ENCODE data around the gene TELO2.
"Not testable (repeated sequence)": the region's sequence is repeated elsewhere in the genome, so short reads cannot be mapped to it uniquely, and the experiment has no call there.

The TELO2 gene

DNA sequence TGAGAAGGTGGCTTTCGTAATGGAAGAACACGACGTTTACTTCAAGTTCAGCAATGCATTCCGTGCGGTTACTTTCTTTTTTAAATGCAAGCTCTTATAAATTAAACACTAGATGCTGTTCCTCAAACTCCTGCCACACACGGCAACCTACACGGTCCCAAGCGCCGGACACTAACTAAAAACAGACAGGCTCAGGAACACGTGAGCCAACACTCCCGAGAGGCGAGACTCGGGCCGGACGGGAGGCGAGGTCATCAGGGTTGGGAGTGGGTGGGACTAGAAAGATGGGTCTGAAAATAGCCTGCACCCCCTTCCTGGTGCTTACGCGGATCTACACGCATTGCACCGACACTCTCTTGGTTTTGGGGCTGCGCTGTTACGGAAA, 24.7 kb upstream of the TELO2 start:
- no peak for TF ChIP-seq ZC3H10 (CRISPR knock-in tag; IDR thresholded peaks at IDR 0.05)
- no peak for TF ChIP-seq PPARA (CRISPR knock-in tag; IDR thresholded peaks at IDR 0.05; ENCODE audit: borderline replicate concordance)
- ATAC-seq: no peak

DNA sequence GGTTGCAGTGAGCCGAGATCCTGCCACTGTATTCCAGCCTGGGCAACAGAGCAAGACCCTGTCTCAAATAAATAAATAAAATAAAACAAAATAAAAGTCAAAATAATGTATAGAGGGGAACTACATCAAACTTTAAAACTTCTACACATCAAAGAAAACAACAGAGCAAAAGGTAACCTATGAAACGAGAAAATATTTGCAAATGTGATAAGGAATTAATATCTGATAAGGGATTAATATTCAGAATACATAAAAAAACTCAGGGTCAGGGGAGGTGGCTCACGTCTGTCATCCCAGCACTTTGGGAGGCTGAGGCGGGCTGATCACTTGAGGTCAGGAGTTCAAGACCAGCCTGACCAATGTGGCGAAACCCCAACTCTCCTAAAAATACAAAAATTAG, 24.0 kb upstream of the TELO2 start:
- ATAC-seq: not testable (repeated sequence)

DNA sequence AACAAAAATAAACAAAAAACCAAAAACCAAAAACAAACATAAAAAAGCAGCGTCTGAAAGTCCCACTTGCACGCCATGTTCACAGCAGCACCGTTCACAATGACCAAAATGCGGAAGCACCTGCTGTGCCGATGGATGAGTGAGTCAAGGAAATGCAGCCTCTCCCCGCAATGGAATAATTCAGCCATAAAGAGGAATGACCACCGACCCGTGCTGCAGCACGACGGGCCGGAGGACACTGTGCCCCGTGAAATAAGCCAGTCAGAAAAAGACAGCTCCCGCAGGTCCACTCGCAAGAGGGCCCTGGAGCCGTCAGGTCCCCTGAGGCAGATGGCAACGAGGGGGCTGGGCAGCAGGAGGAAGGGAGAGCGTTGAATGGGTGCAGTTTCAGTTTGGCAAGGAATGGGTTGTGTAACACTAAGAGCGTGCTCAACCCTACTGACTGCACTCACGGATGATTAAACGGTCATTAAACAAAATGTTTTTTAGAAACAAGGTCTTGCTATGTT, 23.4 kb upstream of the TELO2 start:
- TF ChIP-seq TOX (CRISPR knock-in tag; IDR thresholded peaks at IDR 0.05; ENCODE audit: borderline replicate concordance): no peak

GRCh38 chr16:1470481-1471251, 22.5 kb upstream of the TELO2 start:
- no peak for ATAC-seq
- TF ChIP-seq, protein P1, sequence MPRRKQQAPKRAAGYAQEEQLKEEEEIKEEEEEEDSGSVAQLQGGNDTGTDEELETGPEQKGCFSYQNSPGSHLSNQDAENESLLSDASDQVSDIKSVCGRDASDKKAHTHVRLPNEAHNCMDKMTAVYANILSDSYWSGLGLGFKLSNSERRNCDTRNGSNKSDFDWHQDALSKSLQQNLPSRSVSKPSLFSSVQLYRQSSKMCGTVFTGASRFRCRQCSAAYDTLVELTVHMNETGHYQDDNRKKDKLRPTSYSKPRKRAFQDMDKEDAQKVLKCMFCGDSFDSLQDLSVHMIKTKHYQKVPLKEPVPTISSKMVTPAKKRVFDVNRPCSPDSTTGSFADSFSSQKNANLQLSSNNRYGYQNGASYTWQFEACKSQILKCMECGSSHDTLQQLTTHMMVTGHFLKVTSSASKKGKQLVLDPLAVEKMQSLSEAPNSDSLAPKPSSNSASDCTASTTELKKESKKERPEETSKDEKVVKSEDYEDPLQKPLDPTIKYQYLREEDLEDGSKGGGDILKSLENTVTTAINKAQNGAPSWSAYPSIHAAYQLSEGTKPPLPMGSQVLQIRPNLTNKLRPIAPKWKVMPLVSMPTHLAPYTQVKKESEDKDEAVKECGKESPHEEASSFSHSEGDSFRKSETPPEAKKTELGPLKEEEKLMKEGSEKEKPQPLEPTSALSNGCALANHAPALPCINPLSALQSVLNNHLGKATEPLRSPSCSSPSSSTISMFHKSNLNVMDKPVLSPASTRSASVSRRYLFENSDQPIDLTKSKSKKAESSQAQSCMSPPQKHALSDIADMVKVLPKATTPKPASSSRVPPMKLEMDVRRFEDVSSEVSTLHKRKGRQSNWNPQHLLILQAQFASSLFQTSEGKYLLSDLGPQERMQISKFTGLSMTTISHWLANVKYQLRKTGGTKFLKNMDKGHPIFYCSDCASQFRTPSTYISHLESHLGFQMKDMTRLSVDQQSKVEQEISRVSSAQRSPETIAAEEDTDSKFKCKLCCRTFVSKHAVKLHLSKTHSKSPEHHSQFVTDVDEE (CRISPR knock-in tag; IDR thresholded peaks at IDR 0.05): no peak
- no peak for TF ChIP-seq ESRRG (CRISPR knock-in tag; IDR thresholded peaks at IDR 0.05)
- no peak for TF ChIP-seq CSDC2 (CRISPR knock-in tag; IDR thresholded peaks at IDR 0.05)
- TF ChIP-seq TCF4 (CRISPR knock-in tag; IDR thresholded peaks at IDR 0.05; ENCODE audit: borderline replicate concordance): no peak
- no peak for TF ChIP-seq ARNTL (CRISPR knock-in tag; IDR thresholded peaks at IDR 0.05; ENCODE audit: borderline replicate concordance, low read depth)
- no peak for TF ChIP-seq RARB (CRISPR knock-in tag; IDR thresholded peaks at IDR 0.05)
- no peak for TF ChIP-seq GLIS3 (CRISPR knock-in tag; IDR thresholded peaks at IDR 0.05)
- TF ChIP-seq BACH2 (CRISPR knock-in tag; IDR thresholded peaks at IDR 0.05; ENCODE audit: borderline replicate concordance): no peak
- TF ChIP-seq ZFP3 (CRISPR knock-in tag; IDR thresholded peaks at IDR 0.05): no peak
- no peak for TF ChIP-seq ZFP30 (CRISPR knock-in tag; IDR thresholded peaks at IDR 0.05)
- no peak for TF ChIP-seq OSR1 (CRISPR knock-in tag; IDR thresholded peaks at IDR 0.05)
- no peak for TF ChIP-seq PPARA (CRISPR knock-in tag; IDR thresholded peaks at IDR 0.05; ENCODE audit: borderline replicate concordance)
- no peak for TF ChIP-seq ZNF70 (CRISPR knock-in tag; IDR thresholded peaks at IDR 0.05)
- TF ChIP-seq CSRNP3 (CRISPR knock-in tag; IDR thresholded peaks at IDR 0.05): no peak
- TF ChIP-seq POU6F1 (CRISPR knock-in tag; IDR thresholded peaks at IDR 0.05; ENCODE audit: borderline replicate concordance, low read depth): no peak
- no peak for TF ChIP-seq CREB5 (CRISPR knock-in tag; IDR thresholded peaks at IDR 0.05; ENCODE audit: low read depth)
- TF ChIP-seq ZC3H10 (CRISPR knock-in tag; IDR thresholded peaks at IDR 0.05): no peak
- TF ChIP-seq TOX (CRISPR knock-in tag; IDR thresholded peaks at IDR 0.05; ENCODE audit: borderline replicate concordance): no peak
- no peak for TF ChIP-seq ZNF8 (CRISPR knock-in tag; IDR thresholded peaks at IDR 0.05)

More for the DNA sequence above, 23.4 kb upstream of the TELO2 start:
- no peak for ATAC-seq
